GM12872 (cell line): ENCODE data around the gene OGA.

Experiments
- TF ChIP-seq, protein P1 (sequence below): IDR thresholded peaks from 3 replicates; pipeline ENCODE4 v1.5.1; 2011; ENCODE audit warnings: low read depth, mild to moderate bottlenecking, low read length, moderate library complexity; ENCODE audit not compliant: insufficient read depth

The OGA gene

DNA sequence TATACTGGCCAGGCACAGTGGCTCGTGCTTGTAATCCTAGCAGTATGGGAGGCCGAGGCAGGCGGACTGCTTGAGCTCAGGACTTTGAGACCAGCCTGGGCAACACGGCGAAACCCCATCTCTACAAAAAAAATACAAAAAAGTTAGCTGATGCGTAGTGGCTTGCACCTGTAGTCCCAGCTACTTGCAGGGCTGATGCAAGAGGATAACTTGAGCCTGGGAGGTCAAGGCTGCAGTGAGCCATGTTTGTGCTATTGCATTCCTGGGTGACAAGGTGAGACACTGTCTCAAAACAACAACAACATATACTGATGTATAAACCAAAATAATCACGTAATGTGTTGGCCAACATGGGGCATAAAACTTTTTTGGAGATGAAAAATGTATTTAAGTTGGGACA is 28.6 kb downstream of the OGA start:
- TF ChIP-seq, protein P1, sequence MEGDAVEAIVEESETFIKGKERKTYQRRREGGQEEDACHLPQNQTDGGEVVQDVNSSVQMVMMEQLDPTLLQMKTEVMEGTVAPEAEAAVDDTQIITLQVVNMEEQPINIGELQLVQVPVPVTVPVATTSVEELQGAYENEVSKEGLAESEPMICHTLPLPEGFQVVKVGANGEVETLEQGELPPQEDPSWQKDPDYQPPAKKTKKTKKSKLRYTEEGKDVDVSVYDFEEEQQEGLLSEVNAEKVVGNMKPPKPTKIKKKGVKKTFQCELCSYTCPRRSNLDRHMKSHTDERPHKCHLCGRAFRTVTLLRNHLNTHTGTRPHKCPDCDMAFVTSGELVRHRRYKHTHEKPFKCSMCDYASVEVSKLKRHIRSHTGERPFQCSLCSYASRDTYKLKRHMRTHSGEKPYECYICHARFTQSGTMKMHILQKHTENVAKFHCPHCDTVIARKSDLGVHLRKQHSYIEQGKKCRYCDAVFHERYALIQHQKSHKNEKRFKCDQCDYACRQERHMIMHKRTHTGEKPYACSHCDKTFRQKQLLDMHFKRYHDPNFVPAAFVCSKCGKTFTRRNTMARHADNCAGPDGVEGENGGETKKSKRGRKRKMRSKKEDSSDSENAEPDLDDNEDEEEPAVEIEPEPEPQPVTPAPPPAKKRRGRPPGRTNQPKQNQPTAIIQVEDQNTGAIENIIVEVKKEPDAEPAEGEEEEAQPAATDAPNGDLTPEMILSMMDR, result no peak

DNA sequence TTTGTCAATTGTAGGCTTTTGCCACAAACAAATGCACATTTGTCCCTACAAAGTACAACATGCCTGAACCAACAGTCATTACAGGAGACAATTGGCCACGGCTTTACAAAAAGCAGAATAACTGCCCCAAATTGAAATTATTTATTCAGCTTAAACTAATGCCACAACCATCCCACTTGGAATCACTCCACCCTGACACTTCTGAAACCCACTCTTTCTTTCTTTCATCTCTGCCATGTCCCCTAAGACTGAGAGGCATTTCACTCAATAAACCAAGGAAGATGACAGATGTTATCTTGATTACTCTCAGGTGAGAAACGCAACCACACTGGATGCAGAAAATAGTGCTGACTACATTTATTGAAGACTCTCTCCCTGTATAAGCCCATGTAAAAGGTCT is 32.4 kb downstream of the OGA start:
- TF ChIP-seq, protein P1, result no peak

DNA sequence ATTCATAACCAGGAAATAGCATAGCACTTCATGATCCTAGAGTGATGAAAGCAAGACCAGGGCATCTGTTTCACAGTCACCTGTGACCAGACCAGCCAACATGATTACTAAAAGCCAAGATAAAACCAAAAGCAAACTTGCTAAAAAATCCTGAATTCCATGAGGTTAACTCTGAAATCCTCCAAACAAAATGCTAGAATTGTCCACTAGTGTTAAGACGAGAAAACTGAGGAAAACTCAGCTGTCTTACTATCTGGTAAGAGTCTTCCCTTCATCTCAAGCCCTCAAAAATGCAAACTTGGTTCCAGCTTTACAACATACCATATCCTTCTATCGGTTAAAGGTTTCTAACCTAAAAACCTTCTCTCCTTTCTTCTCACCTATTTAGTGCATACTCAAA is 33.7 kb downstream of the OGA start:
- TF ChIP-seq, protein P1, result no peak

DNA sequence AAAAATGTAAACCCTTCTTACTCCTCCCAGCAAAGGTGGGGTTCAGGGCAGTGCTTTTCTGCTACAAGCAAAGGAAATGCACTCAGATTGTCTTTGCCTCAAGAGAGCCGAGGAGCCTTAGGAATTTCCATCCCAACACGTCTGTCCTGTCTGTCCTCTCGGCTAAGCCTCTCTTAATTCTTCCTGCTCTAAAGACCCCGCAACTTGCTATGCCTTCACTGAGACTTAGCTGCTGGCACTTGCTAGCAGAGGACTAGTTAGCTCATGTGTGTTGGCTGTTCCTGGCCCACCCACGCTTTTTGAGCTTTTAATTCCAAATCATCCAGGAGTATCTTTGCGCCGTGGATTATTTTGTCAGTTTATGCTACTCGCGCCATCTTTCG is 34.5 kb downstream of the OGA start:
- TF ChIP-seq, protein P1, result no peak

DNA sequence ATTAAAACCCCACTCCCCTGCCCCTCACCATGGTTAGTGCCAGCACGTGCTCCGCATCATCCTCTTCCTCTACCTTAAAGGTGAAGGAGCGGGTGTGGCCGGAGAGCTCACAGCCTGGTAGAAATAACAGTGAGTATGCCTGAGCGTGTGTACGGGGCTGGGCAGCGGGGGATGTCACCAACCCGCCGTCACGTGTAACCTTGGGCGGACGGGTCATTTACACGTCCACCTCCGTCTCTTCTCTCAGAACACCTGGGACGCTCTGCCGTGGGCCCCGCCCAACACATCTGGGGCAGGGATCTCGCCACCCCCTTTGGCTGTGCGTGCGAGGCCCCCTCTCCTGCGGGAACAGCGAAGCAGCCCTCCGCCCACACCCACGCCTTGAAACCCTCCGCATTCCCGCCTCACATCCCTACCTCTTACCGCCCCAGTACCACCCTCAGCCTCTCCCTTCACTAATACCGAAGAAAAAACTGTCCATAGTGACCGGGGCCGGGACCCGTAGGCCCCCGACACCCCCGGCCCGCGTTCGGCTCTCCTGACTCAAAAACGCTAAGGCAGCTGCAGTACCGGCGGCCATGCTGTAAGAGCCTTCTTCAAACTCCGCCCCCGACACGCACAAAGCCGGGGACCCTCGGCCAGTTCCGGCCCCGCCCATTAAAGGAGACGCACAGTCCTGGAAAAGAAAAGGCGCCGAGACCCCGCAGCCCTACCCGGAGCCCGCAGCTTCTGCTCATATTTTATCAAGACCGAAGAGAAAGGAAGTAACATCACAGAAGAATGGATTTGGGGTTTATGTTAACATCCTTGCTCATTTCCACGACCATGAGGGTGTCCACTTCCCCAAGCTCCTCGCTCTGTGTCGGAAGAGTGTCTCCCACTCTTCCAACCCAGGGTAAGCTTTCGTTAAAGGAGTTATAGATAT is 35.2 kb downstream of the OGA start, which contains the start of gene NPM3:
Gene NPM3 (minus strand): TSS at position 636 of the 925 bp plus-strand sequence. CDS start 56 bp downstream, at position 580.
- TF ChIP-seq, protein P1, result no peak

DNA sequence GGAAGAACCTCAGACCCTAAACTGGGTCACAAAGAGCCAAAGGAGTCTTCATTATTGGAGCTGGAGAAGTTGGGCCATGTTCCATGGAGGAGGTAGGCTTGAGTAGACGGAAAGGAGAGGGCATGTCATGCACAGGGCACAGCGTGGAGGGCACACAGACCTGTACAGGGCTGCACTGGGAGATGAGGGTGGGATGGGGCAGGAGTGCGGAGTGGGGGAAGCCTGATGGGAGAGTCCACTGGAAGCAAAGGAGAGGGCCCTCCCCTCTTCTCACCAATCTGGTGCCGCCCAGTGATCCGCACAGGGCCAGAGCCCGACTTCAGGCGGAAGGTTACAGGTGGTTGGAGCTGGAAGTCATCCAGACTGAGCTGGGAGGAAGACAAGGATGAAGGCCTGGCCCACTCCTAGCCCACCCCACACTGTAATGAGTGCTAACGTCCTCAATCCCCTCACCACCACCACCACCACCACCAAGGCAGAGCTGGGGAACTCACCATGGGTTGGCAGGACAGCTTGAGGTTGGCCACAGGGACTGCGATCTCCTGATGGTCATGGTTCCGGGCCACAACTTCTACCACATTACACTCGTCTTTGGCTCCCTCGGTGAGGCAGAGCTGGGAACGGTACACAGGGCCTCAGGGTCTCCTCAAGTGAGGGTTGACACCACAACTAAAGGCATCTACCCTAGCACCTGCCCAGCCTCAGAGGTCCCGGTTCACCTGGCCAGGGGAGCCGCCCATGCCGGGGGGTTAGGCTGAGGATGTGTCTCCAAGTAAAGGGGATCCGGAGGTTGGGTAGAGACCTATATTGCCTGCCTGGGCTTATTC is 36.0 kb downstream of the OGA start:
- TF ChIP-seq, protein P1, result no peak

DNA sequence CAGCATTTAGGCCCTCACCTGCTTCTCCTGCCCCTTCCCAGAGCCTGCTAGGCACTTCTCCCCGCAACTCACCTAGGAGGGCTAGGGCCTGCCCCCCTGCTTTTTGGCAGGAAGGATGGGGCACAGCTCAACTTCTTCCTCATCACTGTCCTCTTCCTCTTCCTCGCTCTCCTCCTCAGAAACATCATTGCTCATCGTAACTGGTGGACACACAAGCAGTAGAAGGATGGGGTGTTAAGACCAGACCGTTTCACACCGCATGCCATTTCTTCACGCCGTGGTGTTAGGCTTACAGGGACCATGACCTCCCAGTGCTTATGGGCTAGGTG is 36.6 kb downstream of the OGA start:
- TF ChIP-seq, protein P1, result no peak
